Measurements from ENCODE around the gene LILRB1.

GRCh38 chr19:54661846-54662481 is 31.7 kb downstream of the LILRB1 start:
- no peak for TF ChIP-seq CTCF (IDR thresholded peaks at IDR 0.05)
- TF ChIP-seq POLR2A (IDR thresholded peaks at IDR 0.05) = no peak
- TF ChIP-seq POLR2AphosphoS5 (IDR thresholded peaks at IDR 0.05) = no peak

Measured in gastroesophageal sphincter (tissue), 3 donors.